HFF-Myc (cell line): ENCODE results near the gene SH3RF3.

ENCODE experiments used
- DNase-seq: peaks from one replicate; pipeline ENCODE4 v3.0.0-alpha.2; 2011; ENCODE audit warnings: low read depth; ENCODE audit errors: extremely low read depth
- H3K4me3 ChIP-seq: replicated peaks from 2 replicates; pipeline ENCODE4 v1.5.1; 2011; ENCODE audit warnings: low read depth, mild to moderate bottlenecking, control low read depth, low read length
- CTCF ChIP-seq: IDR thresholded peaks from 2 replicates; pipeline ENCODE4 v1.5.1; 2012; ENCODE audit warnings: mild to moderate bottlenecking, low read depth, low read length, control low read depth; ENCODE audit errors: missing control alignments

Gene SH3RF3

GRCh38 chr2:109422071-109422757, 293.2 kb downstream of the SH3RF3 start:
- TF ChIP-seq CTCF = no peak
- no peak for DNase-seq
- H3K4me3 ChIP-seq = no peak overlapping the region

GRCh38 chr2:109422758-109423500, 293.9 kb downstream of the SH3RF3 start:
- TF ChIP-seq CTCF = no peak
- no peak for DNase-seq
- H3K4me3 ChIP-seq = no peak overlapping the region

GRCh38 chr2:109423556-109424359, 294.8 kb downstream of the SH3RF3 start:
- H3K4me3 ChIP-seq = no peak overlapping the region
- no peak for DNase-seq
- TF ChIP-seq CTCF = no peak

- H3K4me3 ChIP-seq = no peak overlapping the region
- TF ChIP-seq CTCF = no peak
- DNase-seq = no peak
Observed at GRCh38 chr2:109425411-109425810, 296.4 kb downstream of the SH3RF3 start.

GRCh38 chr2:109427661-109428091, 298.7 kb downstream of the SH3RF3 start:
- TF ChIP-seq CTCF = no peak
- DNase-seq = no peak
- no peak overlapping the region for H3K4me3 ChIP-seq

- no peak for DNase-seq
- H3K4me3 ChIP-seq = no peak overlapping the region
- no peak for TF ChIP-seq CTCF
Observed at GRCh38 chr2:109428281-109428680, 299.3 kb downstream of the SH3RF3 start.
